Astrocyte (in vitro differentiated cells and primary cell): ENCODE measurements around the gene PLAC1. TPM values are rescaled to one million over a fixed set of nuclear protein-coding genes. Genes with fewer than 3 reads are reported as not detected.
A peak's percentile ranks its signal among the peaks of the same experiment; 100 is the strongest.

ENCODE experiments used
- DNase-seq: peaks from one replicate; pipeline ENCODE4 v3.0.0-alpha.2; 2010; ENCODE audit warnings: low read depth
- FAIRE-seq: peaks from 2 replicates; lab custom pipeline; 2011; peaks lifted over from hg19 to GRCh38; lab: Jason Lieb, UNC
- H2AFZ ChIP-seq: 2 replicates; pipeline ENCODE4 v1.6.0; 2012; ENCODE audit warnings: low read depth, low read length, inconsistent platforms
- H3K27ac ChIP-seq: 2 replicates; pipeline ENCODE4 v1.5.1; 2011; ENCODE audit warnings: low read depth, low read length, inconsistent platforms
- H3K27me3 ChIP-seq: 2 replicates; pipeline ENCODE4 v1.6.0; 2011; ENCODE audit warnings: low read length, inconsistent platforms; ENCODE audit not compliant: insufficient read depth
- H3K36me3 ChIP-seq: 2 replicates; pipeline ENCODE4 v1.5.1; 2011; ENCODE audit warnings: low read length, inconsistent platforms; ENCODE audit not compliant: insufficient read depth
- H3K4me1 ChIP-seq: 2 replicates; pipeline ENCODE4 v1.5.1; 2011; ENCODE audit warnings: low read length, inconsistent platforms; ENCODE audit not compliant: insufficient read depth
- H3K4me2 ChIP-seq: 2 replicates; pipeline ENCODE4 v1.6.0; 2012; ENCODE audit warnings: low read length, inconsistent platforms
- H3K4me3 ChIP-seq: 2 replicates; pipeline ENCODE4 v1.5.1; 2011; ENCODE audit warnings: low read depth, mild to moderate bottlenecking, low read length, inconsistent platforms; ENCODE audit not compliant: insufficient read depth
- H3K79me2 ChIP-seq: 2 replicates; pipeline ENCODE4 v1.6.0; 2012; ENCODE audit warnings: mild to moderate bottlenecking, low read length, inconsistent platforms; ENCODE audit not compliant: insufficient read depth
- H3K9ac ChIP-seq: 2 replicates; pipeline ENCODE4 v1.6.0; 2012; ENCODE audit warnings: mild to moderate bottlenecking, low read length, inconsistent platforms
- H3K9me3 ChIP-seq: 2 replicates; pipeline ENCODE4 v1.5.1; 2012; ENCODE audit warnings: low read depth, mild to moderate bottlenecking, low read length, inconsistent platforms; ENCODE audit not compliant: insufficient read depth
- H4K20me1 ChIP-seq: 2 replicates; pipeline ENCODE4 v1.6.0; 2012; ENCODE audit warnings: low read length, inconsistent platforms; ENCODE audit not compliant: insufficient read depth
- H3K27ac Mint-ChIP-seq: one replicate; pipeline ENCODE4 v1.8.0; 2021; ENCODE audit warnings: mild to moderate bottlenecking, mixed read lengths; ENCODE audit not compliant: unreplicated experiment
- H3K27me3 Mint-ChIP-seq: one replicate; pipeline ENCODE4 v1.8.0; 2021; ENCODE audit warnings: low read depth, mixed read lengths; ENCODE audit not compliant: unreplicated experiment
- H3K36me3 Mint-ChIP-seq: one replicate; pipeline ENCODE4 v1.8.0; 2021; ENCODE audit warnings: low read depth, mixed read lengths; ENCODE audit not compliant: unreplicated experiment
- H3K4me1 Mint-ChIP-seq: one replicate; pipeline ENCODE4 v1.8.0; 2021; ENCODE audit warnings: low read depth, mixed read lengths; ENCODE audit not compliant: unreplicated experiment
- H3K4me3 Mint-ChIP-seq: one replicate; pipeline ENCODE4 v1.8.0; 2021; ENCODE audit warnings: mild to moderate bottlenecking, moderate library complexity, mixed read lengths; ENCODE audit not compliant: unreplicated experiment
- H3K9me3 Mint-ChIP-seq: one replicate; pipeline ENCODE4 v1.8.0; 2021; ENCODE audit warnings: mild to moderate bottlenecking, mixed read lengths; ENCODE audit not compliant: unreplicated experiment
- EZH2 ChIP-seq: IDR thresholded peaks from 2 replicates; pipeline ENCODE4 v1.6.1; 2012; ENCODE audit warnings: mild to moderate bottlenecking, low read length, inconsistent platforms; ENCODE audit not compliant: insufficient read depth
- total RNA-seq: library from RNA; stranded (reverse); gene quantifications from 2 replicates; pipeline ENCODE4 v1.2.1, GENCODE V29; 2021
- TF ChIP-seq, protein P1 (sequence below): IDR thresholded peaks from 2 replicates; pipeline ENCODE4 v1.5.1; 2011; ENCODE audit warnings: low read depth, mild to moderate bottlenecking, inconsistent platforms, low read length, moderate library complexity; ENCODE audit not compliant: insufficient read depth

PLAC1 gene
- total RNA-seq, 1 donor from 2014 or later, result 0.61 TPM

DNA sequence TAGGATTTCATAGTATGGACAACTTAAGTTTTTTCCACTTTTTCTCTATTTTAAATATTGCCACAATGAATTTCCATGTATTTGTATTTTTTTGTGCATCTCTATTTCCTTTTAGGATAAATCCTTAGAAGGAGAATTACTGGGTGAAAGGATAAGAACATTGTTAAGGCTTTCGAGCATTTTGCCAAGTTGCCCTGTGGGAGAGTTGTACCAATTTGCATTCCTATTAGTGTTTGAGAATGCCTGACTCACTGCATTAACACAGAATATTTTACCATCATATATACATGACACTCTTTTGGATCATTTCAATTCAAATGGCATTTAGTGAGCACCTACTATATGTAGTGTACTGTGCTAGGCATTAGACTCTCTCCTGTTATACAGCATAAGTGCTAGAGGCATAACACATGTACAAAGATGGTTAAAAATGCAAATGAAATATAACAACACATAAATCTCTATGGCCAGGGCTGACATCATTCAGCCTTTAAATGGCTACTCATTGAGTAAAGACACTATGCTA lies 57.0 kb downstream of the PLAC1 start:
- no peak overlapping the region for H3K4me3 ChIP-seq
- no peaks in the 10 kb centered on the region for H3K36me3 ChIP-seq
- H3K9me3 Mint-ChIP-seq, result peaks cover 1% of the 10 kb centered on the region
- no peaks in the 10 kb centered on the region for H3K27me3 ChIP-seq
- no peaks in the 10 kb centered on the region for H4K20me1 ChIP-seq
- H3K27ac Mint-ChIP-seq, result no peak overlapping the region
- no peak overlapping the region for H2AFZ ChIP-seq
- H3K9ac ChIP-seq, result no peak overlapping the region
- no peaks in the 10 kb centered on the region for H3K27me3 Mint-ChIP-seq
- H3K4me1 Mint-ChIP-seq, result peaks cover 22% of the 10 kb centered on the region
- H3K9me3 ChIP-seq, result no peaks in the 10 kb centered on the region
- no peaks in the 10 kb centered on the region for H3K79me2 ChIP-seq
- no peak overlapping the region for H3K27ac ChIP-seq
- H3K4me1 ChIP-seq, result peaks cover 25% of the 10 kb centered on the region
- no peaks in the 10 kb centered on the region for H3K36me3 Mint-ChIP-seq
- peak overlapping the region; percentile 36 for H3K4me2 ChIP-seq
- no peak overlapping the region for H3K4me3 Mint-ChIP-seq
- FAIRE-seq, result peak; percentile 99
- TF ChIP-seq, protein P1, sequence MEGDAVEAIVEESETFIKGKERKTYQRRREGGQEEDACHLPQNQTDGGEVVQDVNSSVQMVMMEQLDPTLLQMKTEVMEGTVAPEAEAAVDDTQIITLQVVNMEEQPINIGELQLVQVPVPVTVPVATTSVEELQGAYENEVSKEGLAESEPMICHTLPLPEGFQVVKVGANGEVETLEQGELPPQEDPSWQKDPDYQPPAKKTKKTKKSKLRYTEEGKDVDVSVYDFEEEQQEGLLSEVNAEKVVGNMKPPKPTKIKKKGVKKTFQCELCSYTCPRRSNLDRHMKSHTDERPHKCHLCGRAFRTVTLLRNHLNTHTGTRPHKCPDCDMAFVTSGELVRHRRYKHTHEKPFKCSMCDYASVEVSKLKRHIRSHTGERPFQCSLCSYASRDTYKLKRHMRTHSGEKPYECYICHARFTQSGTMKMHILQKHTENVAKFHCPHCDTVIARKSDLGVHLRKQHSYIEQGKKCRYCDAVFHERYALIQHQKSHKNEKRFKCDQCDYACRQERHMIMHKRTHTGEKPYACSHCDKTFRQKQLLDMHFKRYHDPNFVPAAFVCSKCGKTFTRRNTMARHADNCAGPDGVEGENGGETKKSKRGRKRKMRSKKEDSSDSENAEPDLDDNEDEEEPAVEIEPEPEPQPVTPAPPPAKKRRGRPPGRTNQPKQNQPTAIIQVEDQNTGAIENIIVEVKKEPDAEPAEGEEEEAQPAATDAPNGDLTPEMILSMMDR, result no peak
- DNase-seq, result peak; percentile 30

GRCh38 chrX:134600714-134601113 lies 57.6 kb downstream of the PLAC1 start:
- Histone ChIP-seq H3K36me3 (no peaks in the 10 kb centered on the region), H4K20me1 (no peaks in the 10 kb centered on the region), H3K9ac (no peak overlapping the region), H3K4me1 (peaks cover 25% of the 10 kb centered on the region), H3K4me2 (peak overlapping the region; percentile 36), H3K27ac (no peak overlapping the region), H3K4me3 (no peak overlapping the region), H2AFZ (no peak overlapping the region), H3K79me2 (no peaks in the 10 kb centered on the region), H3K27me3 (no peaks in the 10 kb centered on the region), H3K9me3 (no peaks in the 10 kb centered on the region)
- Mint-ChIP-seq H3K4me3 (no peak overlapping the region), H3K4me1 (peaks cover 22% of the 10 kb centered on the region), H3K27me3 (no peaks in the 10 kb centered on the region), H3K36me3 (no peaks in the 10 kb centered on the region), H3K27ac (no peak overlapping the region), H3K9me3 (peaks cover 1% of the 10 kb centered on the region)
- FAIRE-seq (no peak), DNase-seq (peak; percentile 65)
- TF ChIP-seq EZH2, result no peak
- TF ChIP-seq, protein P1, result no peak

GRCh38 chrX:134599184-134599914 lies 58.9 kb downstream of the PLAC1 start:
- no peak overlapping the region for H3K9ac ChIP-seq
- H3K27me3 Mint-ChIP-seq, result no peaks in the 10 kb centered on the region
- FAIRE-seq (peak; percentile 97), DNase-seq (peak; percentile 39)
- H3K36me3 ChIP-seq, result no peaks in the 10 kb centered on the region
- H3K27ac Mint-ChIP-seq, result no peak overlapping the region
- no peak overlapping the region for H3K4me3 Mint-ChIP-seq
- H3K9me3 Mint-ChIP-seq, result peaks cover 1% of the 10 kb centered on the region
- H3K36me3 Mint-ChIP-seq, result no peaks in the 10 kb centered on the region
- no peak for TF ChIP-seq EZH2
- TF ChIP-seq, protein P1, result no peak
- no peak overlapping the region for H3K4me3 ChIP-seq
- peaks cover 15% of the 10 kb centered on the region for H3K4me1 ChIP-seq
- no peaks in the 10 kb centered on the region for H3K9me3 ChIP-seq
- peaks cover 12% of the 10 kb centered on the region for H3K4me1 Mint-ChIP-seq
- H4K20me1 ChIP-seq, result no peaks in the 10 kb centered on the region
- no peak overlapping the region for H3K4me2 ChIP-seq
- no peak overlapping the region for H3K27ac ChIP-seq
- H3K27me3 ChIP-seq, result no peaks in the 10 kb centered on the region
- no peaks in the 10 kb centered on the region for H3K79me2 ChIP-seq
- no peak overlapping the region for H2AFZ ChIP-seq
